HG03342 (cell line): ENCODE results near the gene ASCC3.
A peak's percentile ranks its signal among the peaks of the same experiment; 100 is the strongest.
"Not testable (repeated sequence)": the region's sequence is repeated elsewhere in the genome, so short reads cannot be mapped to it uniquely, and the experiment has no call there.

ENCODE experiments used
- ATAC-seq: cut with Tn5 transposase; IDR thresholded peaks from one replicate; pipeline ENCODE4 v1.9.1; 2021; ENCODE audit warnings: mild to moderate bottlenecking, moderate library complexity; ENCODE audit not compliant: unreplicated experiment

Gene ASCC3

GRCh38 chr6:100886076-100886475 lies 4.9 kb upstream of the ASCC3 start:
- ATAC-seq = no peak

- no peak for ATAC-seq
These were observed 2.2 kb upstream of the ASCC3 start for GRCh38 chr6:100883347-100883746.

GRCh38 chr6:100881707-100882040 lies 545 bp upstream of the ASCC3 start:
- ATAC-seq = no peak

- no peak for ATAC-seq
These were observed 828 bp downstream of the ASCC3 start for GRCh38 chr6:100880149-100880852.

- ATAC-seq = no peak
These were observed 1.8 kb downstream of the ASCC3 start for GRCh38 chr6:100879317-100879716.

GRCh38 chr6:100877851-100878250 lies 3.3 kb downstream of the ASCC3 start:
- no peak for ATAC-seq

GRCh38 chr6:100876251-100876650 lies 4.9 kb downstream of the ASCC3 start:
- no peak for ATAC-seq

GRCh38 chr6:100865525-100865924 lies 15.6 kb downstream of the ASCC3 start:
- ATAC-seq = no peak

GRCh38 chr6:100862063-100862462 lies 19.1 kb downstream of the ASCC3 start:
- ATAC-seq = no peak

- ATAC-seq = no peak
These were observed 25.0 kb downstream of the ASCC3 start for GRCh38 chr6:100856146-100856545.

- no peak for ATAC-seq
These were observed 29.3 kb downstream of the ASCC3 start for GRCh38 chr6:100851819-100852218.

GRCh38 chr6:100850174-100850573 lies 31.0 kb downstream of the ASCC3 start:
- no peak for ATAC-seq

- ATAC-seq = peak; percentile 64
These were observed 34.9 kb downstream of the ASCC3 start for GRCh38 chr6:100846276-100846675.

- ATAC-seq = no peak
These were observed 35.5 kb downstream of the ASCC3 start for GRCh38 chr6:100845676-100846075.

- ATAC-seq = no peak
These were observed 41.7 kb downstream of the ASCC3 start for GRCh38 chr6:100839419-100839818.

GRCh38 chr6:100838011-100838410 lies 43.1 kb downstream of the ASCC3 start:
- ATAC-seq = no peak

- no peak for ATAC-seq
These were observed 47.1 kb downstream of the ASCC3 start for GRCh38 chr6:100833972-100834574.

- ATAC-seq = not testable (repeated sequence)
These were observed 52.0 kb downstream of the ASCC3 start for GRCh38 chr6:100829077-100829595.

- ATAC-seq = no peak
These were observed 58.1 kb downstream of the ASCC3 start for GRCh38 chr6:100823041-100823440.

GRCh38 chr6:100818066-100818465 lies 63.1 kb downstream of the ASCC3 start:
- ATAC-seq = no peak

- ATAC-seq = no peak
These were observed 71.1 kb downstream of the ASCC3 start for GRCh38 chr6:100810015-100810414.

- ATAC-seq = no peak
These were observed 71.8 kb downstream of the ASCC3 start for GRCh38 chr6:100809346-100809745.
